Amniotic stem cell (primary cell): ENCODE data around the gene PAK1.

Source experiments
- DNase-seq: peaks from one replicate; lab custom pipeline; 2025; lab: John Stamatoyannopoulos, UW

The PAK1 gene

DNA sequence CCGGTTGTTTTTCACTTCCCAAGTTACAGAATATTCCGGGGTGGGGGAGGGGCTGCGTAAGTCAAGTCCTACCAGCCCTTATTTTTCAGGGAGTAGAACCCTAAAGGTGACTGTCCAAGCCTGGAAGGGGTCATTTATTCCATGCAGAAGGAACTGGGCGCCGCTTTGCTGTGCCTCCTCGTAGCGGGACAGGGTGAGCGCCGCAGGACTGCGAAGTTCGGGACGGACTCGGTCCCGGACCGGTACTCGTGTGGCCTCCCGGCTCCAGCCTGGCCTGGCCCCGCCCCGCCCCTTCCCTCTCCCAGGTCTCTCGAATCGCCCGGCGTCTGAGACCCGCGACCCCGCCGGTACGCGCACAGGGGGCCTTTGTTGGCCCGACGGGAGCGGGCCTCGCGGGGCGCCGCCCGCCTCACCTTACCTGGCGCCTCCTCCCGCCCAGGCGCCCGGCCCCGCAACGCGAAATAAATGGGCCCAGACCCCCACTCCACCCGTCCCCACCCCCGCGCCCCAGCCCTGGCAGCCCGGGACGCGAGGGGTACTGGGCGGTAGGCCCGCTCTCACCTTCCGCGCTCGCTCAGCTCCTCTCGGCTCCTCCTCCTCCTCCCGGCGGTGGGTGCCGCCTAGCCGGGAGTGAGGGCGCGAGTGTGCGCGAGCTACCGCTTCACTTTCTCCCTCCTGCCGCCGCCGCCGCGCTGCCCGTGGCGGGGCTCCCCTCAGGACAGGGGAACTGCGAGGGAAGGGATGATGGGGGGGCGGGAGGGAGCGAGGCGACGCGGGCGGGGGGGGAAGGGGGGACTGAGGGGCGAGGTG lies 698 bp downstream of the PAK1 start:
- no peak for DNase-seq

DNA sequence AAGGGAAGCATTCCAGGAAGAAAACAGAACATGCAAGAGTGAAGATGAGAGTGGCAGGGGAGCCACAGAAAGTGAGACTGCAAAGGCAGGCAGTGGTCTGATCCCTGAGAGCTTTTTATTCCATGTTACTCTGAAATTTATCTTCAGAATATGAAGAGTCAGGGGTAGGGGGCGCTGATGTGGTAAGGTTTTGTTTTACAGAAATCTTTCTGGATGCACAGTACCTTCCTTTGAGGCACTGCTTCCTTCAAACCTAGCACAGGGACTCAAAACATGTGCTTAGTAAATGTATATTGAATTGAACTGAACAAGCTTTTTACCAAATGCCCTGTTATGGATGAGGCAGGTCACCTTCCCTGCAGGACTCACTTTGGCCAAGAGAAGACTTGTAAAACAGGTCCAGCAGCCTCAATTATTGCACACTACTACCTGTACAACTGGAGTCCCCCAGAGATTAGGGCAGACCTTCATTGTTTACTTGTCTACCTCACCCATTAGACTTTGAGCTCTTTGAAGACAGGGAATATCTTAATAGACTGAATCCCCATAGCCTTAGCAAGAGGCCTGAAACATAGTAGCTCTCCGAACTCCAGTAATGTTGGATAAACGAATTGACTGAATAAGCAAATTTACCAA lies 2.2 kb downstream of the PAK1 start:
- DNase-seq, result no peak

DNA sequence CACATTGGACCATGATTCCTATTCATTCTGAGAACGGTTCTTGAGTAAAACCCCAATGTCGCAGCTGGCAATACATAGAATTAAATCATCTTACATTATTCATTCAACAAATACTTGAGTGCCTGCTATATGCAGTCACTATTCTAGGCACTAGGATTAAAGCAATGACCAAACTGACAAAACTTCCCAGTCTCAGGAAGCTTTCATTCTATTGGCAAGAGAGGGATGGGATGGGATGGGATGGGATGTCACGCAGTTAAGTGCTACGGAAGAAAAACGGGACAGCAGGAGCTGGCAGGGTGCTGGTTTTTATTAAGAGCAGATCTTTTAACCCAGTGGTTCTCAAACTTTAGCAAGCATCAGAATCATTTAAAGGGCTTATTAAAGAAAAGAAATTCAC lies 2.9 kb downstream of the PAK1 start:
- no peak for DNase-seq

DNA sequence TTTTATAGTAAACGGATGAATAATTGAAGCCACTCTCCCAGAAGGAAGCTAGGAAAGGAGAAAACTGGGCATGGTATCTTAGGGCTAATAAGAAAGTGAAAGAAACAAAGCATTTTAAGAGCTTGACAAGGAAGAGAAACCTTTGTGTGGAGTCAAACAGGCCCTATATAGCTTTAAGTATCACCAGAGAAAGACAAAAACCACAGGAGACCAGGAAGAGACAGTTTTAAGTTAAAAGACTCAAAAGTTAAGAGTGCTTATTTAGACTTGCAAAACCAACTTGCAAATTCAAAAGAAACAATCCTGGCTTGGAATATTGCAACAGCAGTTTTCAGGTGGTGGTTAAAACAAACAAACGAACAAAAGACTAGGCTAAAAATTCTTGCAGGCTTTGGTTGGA lies 3.4 kb downstream of the PAK1 start:
- DNase-seq, result no peak

DNA sequence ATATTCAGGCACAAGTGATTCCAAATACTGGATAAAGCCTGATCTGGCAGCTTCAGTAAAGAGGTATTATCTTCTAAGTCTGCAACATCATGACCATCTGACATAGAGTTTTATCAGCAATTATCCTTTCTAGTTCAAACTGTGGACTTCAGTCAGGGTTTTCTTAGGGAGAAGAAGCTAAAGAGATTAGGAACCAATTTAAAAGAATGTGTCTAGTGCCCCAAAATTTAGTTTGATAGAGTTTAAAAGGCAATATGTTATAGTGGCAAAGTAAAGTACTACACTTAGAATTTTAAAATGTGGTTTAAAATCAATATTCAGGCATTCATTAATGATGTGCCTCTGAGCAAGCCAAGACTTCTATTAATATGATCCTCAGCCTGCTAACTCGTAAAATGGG lies 5.4 kb downstream of the PAK1 start:
- DNase-seq, result no peak

DNA sequence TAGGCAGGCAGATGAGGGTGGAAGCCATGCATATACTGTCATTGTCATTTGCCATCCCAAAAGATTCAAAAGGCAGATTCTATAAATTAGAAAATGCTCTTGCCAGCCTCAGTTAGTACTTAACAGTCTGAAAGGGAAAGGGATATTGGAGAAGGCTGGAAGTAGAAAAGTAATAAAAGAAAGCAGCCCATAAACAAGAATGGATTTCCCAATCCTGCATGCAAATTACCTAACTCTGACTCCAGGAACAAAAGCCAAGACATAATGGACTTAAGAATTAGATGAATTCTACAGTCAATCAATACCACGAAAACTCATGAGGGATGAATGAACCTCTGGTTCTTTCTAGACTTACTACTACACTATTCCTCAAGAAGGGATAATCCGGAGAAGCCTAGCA lies 5.9 kb downstream of the PAK1 start:
- no peak for DNase-seq

DNA sequence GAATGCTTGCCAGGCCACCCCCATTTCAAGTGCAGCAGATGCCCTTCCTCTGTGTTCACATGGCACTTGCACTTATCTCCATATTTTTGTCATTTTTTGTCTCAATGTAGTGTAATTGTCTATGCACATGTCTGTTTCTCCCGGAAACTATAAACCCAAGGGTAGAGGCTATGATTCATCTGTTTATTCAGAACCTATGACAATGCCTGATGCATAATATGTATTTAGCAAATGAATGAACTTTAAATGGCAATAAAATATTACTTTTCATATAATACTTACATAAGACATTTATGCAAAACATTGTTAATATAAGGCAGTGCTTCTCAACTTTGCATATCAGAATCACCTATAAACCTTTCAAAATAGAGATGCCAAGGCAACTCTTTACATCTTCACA lies 6.7 kb downstream of the PAK1 start:
- no peak for DNase-seq

DNA sequence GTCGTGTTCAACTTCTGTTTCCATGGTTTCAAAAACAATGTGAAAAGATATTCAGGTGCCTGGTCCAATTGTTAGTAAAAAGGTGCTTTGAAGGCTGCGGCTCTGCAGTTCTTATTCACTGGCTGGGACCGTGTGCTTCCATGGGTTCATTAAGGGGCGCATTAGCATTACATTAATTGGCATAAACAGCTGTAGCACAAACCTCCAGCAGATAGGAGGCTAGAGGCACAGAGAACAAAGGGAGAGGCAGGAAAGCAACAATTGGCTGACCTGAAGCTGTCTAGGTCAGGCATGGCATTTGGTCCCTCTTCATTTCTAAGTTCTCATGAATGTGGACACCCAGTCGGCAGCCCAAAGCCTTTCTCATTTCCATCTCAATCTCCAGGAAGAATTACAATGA lies 16.6 kb downstream of the PAK1 start:
- DNase-seq, result no peak

DNA sequence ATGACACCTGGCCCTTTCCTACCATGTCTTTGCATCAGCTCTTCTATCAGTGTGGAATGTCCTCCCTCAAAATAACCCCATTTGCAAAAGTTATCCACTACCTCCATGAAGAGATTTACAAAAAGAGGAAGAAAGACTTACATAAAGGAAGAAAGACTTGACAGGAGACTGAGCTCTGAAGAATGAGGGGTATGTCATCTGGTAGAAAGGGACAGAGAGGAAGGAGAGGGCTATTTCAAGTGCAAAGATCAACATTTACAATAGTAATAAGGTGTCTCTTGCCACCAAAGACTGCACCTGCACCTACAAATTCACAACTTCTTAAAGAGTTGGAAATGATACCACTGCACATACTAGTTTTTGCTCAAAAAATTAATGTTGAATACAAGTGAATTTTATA lies 18.2 kb downstream of the PAK1 start:
- no peak for DNase-seq

DNA sequence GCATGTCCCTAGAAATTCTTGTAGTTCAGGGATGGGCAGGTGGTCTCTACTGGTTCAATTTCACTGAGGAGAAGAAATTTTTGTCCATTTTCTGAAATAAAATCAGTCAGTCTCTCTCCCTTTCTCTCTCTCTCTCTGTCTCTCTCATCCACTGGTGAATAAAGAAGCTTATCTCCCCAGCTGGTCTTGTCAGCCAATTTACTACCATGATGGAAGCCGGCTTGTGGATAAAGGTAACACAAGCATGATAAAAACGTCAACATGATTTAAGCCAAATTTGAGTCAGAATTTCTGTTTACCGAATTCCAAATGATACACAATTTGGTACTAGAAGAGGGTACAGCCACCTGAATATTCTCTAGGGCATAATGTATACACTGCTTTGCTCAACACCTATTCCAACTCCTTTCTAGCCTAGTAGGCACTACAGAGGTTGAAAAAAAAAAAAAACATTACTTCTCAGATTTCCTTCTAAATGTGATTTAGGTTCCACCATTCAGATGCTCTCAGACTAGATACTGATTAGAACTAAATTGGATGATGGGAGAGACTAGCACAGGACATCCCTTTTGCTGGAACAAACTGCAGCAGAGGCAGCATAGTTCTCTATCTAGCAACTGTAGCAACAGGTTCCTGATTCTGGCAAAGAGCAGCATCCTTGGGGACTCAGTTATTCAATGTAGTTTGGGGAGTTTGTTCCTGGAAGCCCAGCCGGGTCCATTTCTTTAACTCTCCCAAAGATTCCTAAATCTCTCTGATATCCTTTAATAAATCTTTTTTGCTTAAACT lies 18.8 kb downstream of the PAK1 start:
- DNase-seq, result no peak

DNA sequence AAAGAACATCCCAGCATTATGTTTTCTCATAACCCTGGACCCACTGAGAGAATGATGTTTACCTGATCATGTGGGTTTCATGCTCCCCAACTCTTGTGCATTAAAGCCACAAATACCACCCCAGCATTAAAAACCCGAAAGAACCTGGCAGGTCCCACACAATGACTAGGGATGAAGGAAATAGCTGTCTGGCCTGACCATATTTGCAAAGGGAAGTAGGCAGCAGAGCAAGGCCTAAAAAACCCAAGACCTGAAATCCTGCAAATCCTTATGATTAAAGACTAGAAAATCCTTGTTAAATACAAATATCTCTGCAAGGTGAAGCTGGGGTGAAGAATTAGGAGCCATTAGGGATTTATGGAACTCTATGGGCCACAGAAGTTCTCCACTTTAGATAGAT lies 23.7 kb downstream of the PAK1 start:
- DNase-seq, result no peak

DNA sequence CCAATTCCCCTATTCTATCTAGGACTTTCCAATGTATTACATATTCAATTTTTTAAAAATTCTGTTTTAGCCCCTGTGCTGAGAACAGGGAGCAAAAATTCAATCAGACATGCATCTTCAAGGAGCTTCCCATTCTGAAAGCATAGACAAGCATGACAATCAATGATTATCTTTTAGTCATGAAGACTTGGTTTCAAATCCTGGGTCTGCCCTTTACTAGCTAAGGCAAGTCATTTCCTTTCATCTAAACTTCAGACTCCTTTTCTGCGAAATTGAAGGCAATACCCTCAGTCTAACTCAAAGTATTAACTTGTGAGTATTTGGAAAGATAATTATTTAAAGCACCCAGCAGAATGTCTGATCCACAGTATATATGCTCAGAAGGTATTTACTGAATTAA lies 24.1 kb downstream of the PAK1 start:
- no peak for DNase-seq

DNA sequence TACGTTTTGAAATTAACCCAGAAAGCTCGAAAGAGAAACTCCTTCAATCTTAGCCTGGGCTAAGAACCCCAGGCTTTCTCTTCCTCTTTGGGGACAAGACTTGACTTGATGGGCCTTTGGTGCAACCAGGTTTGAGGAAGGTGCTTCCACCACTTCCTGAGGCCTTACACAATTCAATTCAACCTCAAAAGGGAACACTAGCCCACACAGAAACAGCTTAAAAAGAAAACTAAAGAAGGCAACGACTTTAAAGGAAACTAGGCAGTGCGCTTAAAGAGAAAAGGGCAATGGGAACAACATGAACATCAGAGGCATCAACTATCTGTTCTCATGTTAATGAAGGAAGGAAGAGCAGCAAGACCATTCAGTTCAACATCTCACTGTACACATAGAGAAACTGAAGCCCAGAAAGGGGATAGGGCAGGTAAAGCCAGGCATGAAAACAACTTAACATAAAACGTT lies 24.8 kb downstream of the PAK1 start:
- no peak for DNase-seq

DNA sequence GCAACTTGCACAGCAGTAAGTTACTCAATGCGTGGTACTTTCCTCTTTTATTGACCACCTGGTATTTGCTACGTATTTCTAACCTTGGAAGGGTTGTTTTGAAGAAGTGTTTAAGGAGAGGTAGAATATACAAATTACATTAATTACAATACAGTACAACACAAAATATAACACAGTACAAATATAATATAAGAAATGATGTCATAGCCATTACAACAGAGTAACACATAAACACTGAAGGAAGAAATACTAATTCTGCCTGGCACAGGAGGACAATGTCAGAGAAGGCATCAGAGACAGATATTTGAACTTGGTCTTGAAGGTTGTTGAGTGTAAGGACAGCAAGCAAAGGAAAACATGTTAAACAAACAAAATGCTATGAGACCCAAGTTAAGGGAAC lies 25.6 kb downstream of the PAK1 start:
- no peak for DNase-seq

DNA sequence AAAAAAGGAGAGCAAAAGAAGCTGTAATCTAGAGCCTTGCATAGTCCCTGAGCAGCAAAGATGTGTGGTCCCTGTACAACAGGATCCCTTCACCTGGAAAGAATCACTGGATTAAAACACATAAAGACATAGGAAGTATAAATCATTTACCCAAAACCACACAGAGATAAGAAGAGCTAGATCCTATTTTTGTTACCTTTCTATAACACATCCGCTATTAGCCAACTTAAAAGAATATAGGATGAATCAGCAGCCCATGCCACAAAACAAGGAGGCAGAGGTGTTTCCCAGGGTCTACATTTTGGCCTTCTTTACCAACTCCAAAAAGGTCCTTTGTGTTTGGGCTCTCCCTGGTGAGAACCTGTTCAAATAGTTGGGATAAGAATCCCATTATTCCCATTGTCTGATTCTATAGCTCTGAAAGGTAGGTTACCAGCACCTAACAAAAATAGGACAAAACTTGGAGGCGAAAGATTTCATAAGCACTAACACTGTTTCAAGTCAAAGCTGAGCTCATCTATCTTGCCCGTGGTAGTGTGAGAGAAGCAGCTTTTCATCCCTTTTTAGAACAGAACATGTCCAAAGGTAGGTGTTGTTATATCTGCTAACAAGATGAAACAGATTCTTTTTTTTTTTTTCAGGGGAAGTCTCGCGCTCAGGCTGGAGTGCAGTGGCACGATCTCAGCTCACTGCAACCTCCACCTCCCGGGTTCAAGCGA lies 26.8 kb downstream of the PAK1 start:
- DNase-seq, result no peak

DNA sequence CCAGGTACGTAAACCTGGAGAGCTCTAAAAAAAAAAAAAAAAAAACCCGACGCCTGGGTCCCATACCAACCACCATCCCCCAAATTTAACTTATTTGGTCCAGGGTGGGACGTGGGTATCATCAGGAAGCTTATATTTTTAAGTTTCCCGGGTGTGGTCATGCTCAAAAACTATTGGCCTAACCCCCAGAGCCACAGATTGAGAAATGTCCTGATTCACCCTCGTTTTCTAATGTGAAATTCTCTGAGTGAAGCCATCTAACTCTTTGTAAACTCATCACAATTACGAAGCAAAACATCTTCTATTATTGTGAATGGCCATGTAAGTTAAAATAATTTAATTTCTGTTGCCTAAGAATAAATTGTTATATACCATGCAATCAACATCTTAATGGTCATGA lies 29.6 kb downstream of the PAK1 start:
- DNase-seq, result no peak

DNA sequence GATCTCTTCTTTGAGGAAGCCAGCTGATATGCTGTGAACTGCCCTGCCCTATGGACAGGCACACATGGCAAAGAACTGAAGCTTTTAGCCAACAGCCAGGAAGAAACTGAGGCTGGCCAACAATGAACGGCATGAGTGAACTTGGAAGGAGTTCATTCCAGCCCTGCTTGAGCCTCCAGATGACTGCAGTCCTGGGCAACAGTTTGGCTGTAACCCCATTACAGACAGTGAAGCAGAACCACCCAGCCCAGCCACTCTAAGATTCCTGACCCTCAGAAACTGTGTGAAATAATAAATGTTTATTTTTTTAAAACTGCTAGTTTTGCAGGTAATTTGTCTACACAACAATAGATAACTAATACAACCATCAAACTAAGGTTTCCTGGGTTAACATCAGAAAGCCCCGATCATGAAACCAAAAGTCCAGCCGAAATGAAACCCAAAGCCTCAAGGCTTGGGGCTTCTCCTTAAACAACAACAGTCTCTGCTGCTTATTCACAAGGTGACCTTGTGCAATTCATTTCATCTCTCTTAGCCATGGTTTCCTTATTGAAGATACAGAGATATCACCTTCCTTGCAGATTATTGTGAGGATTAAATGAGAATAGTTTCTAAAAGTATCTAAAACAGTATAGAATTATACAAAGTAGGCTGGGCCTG lies 31.4 kb downstream of the PAK1 start:
- no peak for DNase-seq

DNA sequence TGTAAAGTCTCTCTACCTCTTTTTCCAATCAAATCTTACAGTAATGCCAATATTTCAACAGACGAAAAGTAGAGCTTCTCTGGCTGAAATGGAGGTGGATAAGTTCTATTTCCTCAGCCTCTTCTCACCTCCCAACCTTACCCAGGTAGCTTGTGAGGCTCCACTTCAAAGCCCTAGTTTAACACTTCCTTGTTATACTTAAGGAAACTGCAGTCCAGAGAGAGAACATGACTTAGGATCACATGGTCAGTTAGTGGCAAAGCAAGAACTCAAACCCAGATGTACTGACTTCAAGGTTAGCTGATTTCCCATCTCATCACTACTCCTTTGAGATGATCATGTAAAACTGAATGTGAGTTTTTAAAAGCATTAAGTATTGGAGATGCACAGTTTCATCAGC lies 32.5 kb downstream of the PAK1 start:
- DNase-seq, result no peak

DNA sequence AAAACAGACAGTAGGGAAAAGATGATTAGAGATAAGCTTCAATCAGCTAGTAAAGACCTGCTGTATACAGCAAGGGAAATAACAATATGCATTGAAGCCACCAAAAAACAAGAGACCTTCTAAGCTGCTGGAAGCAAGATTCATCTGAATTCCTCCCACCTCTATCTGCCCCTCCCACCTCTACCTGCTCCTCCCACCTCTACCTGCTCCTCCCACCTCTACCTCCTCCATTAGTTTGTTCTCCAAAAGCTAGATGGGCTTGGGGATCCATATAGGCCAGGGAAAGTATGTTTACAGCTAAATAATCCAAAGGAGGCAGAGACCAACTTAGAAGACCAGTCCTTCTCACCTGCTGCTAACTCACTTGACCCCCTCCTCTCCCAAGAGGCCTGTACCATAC lies 33.2 kb downstream of the PAK1 start:
- DNase-seq, result no peak

DNA sequence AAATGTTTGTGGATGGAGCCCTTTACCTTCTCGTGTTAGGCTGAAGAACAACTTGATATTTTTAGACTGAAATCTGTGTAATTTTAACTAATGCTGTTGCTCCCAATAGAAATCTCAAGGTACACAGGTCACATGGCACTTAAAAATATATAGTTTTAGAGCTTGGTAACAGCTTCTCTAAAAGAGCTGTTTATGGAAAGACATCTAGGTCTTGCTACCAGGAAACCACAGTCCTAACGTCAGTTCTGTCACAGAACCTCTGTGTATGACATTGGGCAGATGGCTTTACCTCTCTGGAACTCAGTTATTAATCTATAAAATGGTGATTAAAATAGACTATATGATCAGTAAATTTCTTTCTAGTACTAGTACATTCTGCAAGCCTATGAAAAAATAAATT lies 35.4 kb downstream of the PAK1 start:
- no peak for DNase-seq

DNA sequence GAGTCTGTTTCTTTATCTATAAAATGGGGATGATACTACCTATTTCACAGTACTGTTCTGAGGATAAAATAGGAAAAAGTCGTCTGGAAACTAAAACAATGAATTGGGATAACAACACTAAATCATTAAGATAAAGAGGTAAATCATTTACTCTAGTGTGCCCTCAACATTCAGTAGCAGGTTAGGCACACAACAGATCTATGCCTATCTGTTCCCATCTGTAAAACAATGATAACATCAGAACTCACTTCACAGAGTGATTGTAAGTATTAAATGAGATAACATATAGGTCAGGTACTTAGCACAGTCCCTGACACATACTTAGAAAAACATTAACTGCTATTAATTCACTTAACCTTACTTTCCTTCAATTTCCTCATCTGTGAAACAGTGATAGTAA lies 36.9 kb downstream of the PAK1 start:
- DNase-seq, result no peak

DNA sequence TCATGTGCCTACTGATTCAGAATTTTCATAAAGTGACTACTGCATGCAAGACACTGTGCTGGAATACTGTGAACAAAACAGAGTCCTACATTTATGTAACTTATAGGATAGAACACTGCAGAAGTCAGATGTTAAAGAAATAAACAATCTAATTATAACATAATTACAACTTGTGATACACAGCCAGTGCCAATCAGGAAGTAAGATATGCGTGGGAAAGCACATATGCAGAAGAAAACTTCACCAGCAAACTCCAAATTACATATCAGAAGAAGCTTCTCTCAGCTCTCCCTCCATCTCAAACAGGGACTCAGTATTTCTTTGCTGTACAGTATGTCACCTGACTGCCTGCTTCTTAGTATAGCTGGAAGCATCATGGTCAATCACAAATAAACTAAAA lies 37.4 kb downstream of the PAK1 start:
- no peak for DNase-seq
